TTC549 (cell line): ENCODE data around the gene DLG2.
"Not testable (repeated sequence)": the region's sequence is repeated elsewhere in the genome, so short reads cannot be mapped to it uniquely, and the experiment has no call there.

Experiments
- FAIRE-seq: peaks from 2 replicates; lab custom pipeline; 2012; peaks lifted over from hg19 to GRCh38; lab: Jason Lieb, UNC

DLG2 gene

DNA sequence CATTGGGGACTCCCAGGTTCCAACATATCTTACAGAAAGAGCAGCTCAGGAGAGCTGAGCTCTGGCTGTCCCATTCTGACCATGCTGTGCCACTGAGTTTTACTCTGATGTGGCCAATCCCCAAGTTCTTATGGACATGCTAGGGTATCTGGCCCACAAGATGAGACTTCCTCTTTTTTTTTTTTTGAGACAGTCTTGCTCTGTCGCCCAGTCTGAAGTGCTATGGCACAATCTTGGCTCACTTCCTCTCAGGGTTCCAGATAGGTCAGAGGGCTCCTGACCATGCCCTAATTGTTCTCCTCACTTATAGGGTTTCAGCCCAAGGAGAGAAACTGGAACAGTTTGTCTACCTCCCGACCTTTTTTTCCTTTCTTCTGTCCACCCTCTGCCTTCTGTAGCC is 2188.7 kb downstream of the DLG2 start:
- no peak for FAIRE-seq

GRCh38 chr11:83437939-83438338 is 2189.2 kb downstream of the DLG2 start:
- FAIRE-seq: no peak

GRCh38 chr11:83436855-83437254 is 2190.3 kb downstream of the DLG2 start:
- FAIRE-seq: no peak

DNA sequence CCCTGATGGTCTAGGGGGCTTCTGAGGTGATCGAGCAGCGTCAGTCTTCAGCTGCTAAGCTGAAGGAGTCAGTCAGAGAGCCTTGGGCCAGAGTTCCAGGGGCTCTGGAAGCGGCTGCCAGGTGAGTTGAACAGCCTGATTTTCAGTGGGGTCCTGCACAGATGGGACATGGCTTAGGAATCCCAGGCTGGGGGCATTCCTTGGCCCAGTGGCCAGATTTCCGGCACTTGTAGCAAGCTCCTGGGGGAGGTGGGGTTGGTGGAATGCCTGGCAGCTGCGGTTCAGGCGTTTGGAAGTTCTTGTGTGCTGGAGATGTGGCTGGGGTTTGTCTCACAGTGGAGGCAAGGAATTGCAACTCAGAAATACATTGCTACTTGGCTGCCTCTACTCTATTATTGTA is 2192.3 kb downstream of the DLG2 start:
- FAIRE-seq: not testable (repeated sequence)

DNA sequence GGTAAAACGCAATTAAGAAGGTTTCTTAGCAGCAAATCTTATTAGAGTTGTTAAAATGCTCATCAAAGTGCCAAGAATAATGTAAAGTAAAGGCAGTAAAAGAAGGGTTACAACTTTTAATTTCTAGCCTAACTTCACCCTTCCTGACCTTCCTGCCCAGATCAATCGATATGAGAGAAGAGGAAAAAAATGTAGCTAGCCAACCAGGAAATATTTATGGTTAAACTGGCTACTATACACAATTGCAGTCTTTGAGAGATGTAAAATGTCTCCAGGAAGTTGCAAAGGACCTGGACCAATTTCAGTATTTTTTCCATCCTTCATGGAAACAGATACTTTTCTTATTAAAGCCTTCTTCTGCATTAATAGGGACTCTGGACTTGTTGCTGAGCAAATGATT is 2199.2 kb downstream of the DLG2 start:
- FAIRE-seq: no peak

GRCh38 chr11:83427501-83427900 is 2199.6 kb downstream of the DLG2 start:
- no peak for FAIRE-seq

- no peak for FAIRE-seq
These were observed 2202.0 kb downstream of the DLG2 start for GRCh38 chr11:83425137-83425466.

DNA sequence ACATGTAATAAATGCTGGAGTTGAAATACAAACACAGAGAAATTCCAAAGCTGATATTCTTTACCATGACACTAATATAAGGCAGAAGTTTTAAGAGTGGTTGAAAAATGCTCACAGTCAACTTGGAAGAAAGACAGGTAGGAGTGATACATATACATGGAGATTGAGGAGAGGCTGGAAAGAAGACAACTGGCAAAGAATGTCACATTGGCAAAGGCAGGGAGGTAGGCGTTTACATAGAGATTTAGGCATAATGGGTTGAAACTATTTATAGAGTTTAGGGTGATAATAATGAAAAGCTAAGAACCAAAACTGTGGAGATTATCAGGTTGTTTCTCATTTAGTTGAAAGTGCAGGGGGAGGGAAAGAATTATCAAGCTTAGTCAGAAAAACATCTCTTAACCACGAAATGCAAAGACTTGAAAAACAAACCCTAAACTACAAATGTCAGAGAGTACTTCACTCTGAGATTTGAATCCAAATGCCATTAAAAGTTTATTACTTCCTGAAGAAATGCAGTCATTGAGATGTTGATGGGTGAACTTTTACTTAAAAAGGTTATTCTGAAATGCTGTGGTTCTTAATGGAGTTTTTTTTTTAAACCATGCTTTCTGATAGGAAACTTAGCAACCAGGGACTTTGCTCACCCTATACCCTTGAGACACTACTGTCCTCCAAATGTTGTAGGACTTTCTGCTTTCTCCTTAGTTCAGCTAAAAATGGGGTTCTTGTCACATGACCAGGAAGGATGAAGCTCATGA is 2202.6 kb downstream of the DLG2 start:
- no peak for FAIRE-seq

DNA sequence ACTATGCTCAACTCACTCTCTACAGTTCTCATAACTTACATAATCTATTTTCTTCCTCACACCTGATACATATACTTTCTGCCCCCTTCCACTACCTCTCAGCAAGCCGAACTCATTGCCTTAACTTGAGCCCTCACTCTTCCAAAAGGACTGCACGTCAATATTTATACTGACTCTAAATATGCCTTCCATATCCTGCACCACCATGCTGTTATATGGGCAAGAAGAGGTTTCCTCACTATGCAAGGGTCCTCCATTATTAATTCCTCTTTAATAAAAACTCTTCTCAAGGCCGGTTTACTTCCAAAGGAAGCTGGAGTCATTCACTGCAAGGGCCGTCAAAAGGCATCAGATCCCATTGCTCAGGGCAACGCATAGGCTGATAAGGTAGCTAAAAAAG is 2204.5 kb downstream of the DLG2 start:
- FAIRE-seq: not testable (repeated sequence)

DNA sequence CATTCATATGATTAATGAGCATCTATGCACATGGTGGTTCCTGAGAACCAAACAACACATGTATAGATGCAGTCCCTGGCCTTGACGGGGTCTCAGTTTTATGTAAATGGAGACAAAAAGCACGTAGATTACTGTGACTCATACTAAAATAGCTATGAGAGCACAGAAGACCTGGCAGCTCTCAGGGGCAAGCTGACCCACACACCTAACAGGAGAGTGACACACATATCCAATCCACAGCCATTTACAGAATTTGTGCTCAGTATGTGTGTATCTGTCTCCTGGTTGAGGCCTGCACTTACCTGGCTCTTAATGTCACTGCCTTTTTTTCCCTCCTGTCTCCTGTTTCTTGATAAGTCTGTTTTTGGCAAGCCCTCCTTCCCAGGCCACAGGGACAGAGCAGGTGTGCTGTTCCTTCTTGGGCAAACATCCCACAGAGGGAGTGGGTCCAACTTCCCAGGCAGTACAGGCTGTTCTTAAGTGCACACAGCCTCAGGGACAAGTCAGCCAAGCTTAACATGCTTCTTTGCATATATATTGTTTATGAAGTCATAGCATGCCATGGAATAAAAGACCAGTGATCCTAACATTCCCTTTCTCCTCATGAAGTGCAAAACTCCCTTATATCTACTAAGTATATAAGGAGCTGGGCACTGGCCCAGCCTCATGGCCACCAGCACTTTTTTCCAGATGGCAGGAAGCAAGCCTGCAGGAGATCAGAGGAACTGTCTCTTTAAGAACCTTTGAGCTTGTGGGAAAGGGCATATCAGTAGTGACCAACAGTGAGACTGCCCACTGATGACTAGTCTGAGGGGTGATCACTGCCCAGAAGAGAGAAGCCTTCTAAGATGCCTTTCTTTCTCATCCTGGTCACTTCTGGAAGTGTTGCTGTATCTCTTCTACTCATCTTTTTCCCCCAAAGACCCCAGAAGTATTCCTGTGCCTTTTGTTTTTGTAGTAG is 2216.3 kb downstream of the DLG2 start:
- no peak for FAIRE-seq

DNA sequence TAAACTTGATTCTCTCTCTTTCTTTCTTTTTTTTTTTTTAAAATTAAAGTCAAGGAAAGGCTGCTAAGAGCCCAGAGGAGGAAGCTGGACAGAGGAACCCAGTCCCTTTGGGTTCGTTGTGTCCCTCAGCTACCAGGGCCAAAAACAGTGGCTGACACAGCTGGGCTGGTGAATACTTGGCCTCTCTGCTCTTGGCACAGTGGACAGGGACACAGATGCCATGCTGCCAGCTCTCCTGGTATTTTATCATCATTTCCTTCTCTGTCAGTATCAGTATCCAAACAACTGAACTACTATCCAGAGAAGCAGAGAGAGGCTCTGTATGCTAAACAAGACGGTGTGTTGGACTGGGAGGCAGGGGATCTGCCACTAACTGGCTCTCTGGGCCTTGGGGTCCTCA is 2217.3 kb downstream of the DLG2 start:
- no peak for FAIRE-seq

- no peak for FAIRE-seq
These were observed 2217.7 kb downstream of the DLG2 start for GRCh38 chr11:83409476-83409875.

DNA sequence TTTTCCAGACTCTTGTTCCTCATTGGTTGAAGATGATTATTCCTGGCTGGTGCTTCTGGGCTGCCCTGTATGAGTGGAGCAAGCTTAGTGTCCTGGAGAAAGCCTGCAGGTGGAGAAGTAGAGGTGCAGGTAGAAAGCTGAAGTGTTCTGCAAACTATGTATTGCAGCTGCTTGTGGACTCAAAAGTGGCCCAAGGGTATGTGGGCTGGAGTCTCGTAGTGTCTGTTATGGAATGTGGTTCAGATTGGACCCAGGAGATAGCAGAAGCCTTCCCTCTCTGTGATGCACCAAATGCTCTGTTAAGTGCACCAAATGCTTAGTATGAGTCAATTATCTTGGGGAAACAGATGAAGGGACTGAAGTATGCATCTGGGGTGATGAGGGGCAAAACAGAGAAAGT is 2218.2 kb downstream of the DLG2 start:
- no peak for FAIRE-seq
